GM19397 (cell line): ENCODE measurements around the gene FOXI1.

Source experiments
- ATAC-seq: cut with Tn5 transposase; IDR thresholded peaks from one replicate; pipeline ENCODE4 v1.9.1; 2021; ENCODE audit warnings: mild to moderate bottlenecking, moderate library complexity; ENCODE audit not compliant: unreplicated experiment

The FOXI1 gene

GRCh38 chr5:170148430-170149205 is 42.9 kb downstream of the FOXI1 start:
- no peak for ATAC-seq

- no peak for ATAC-seq
Measured at GRCh38 chr5:170149206-170149515, 43.5 kb downstream of the FOXI1 start.

DNA sequence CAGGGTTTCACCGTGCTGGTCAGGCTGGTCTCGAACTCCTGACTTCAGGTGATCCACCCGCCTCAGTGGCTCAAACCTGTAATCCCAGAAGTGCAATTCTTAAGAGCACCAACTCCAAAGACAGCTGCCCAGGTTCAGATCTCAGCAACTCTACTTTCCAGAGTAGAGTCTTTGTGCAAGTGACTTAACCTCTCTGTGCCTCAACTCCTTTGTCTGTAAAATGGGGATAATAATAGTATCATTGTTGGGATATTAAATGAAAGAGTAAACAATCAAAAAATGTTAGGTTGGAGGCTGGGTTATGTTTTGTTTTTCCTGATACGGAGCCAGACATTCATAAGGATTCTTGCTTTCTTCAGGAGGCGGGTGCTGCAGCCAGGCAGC is 45.0 kb downstream of the FOXI1 start:
- ATAC-seq: no peak

DNA sequence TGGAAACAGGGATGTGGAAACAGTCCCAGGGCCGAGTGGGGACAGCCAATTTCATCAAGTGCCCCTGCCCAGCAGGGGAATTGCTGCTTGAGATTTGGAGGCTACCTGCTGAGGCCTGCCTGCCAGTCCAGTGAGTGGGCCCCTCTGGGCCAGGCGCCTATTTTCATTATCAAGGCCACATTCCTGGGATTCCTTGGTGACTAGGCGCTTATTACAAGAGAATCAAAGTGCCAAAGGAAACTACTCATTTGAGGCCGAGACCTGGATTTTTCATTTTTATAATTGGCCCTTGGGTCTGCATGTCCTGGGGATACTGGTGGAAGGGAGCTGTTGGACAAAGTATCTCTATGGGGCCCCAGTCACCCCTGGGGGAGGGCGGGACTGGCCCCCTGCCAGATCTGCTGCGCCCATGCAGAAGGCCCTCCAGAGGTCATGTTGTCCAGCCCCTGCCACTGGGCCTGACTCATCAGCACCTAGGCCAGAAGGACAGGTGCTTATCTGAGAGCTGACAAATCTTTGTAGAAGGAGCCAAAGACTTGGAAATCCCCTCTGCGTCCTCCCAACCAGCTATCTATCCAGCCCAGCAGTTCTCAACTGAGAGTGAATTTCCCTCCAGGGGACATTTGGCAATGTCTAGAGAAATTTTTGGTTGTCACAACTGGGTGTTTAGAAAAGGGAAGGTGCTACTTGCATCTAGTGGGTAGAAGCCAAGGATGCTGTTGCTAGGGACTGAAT is 45.6 kb downstream of the FOXI1 start:
- no peak for ATAC-seq

DNA sequence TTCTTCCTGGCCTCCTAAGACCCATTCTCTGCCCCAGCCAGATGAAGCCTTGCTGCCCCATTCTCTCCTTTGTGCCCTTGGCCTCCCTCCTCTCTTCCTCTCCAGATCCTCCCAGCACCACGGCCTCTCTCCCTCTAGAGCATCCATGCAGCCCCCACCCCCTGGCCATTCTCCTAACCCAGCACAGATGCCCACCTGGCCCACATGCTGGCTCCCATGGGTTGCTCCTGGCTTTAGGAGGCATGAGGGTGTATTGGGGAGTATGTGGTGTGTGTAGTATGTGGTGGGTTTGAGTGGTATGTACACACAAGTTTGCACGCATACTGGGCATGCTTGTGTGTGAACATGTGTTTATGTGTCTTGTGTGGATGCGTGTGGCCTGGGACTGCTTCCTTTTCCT is 47.1 kb downstream of the FOXI1 start:
- ATAC-seq: no peak

GRCh38 chr5:170154297-170154696 is 48.6 kb downstream of the FOXI1 start:
- ATAC-seq: peak; percentile 12

DNA sequence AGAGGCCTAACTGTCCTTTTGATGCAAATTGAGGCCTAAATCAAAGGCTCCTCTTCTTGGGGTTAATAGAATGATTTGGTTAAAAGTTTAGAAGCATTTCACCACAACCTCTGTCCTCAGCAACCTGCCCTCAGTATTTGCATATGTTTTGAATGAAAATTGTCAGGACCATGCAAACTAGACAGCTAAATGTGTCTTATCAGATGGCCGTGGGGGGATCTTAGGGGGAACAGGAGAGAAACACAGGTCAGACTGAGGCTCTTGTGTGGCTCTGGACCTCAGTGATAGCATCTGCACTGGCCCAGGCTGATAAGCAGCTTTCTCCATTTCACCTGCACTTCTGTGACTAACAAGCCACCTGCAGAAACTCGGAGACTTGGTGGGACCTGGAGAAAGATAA is 49.0 kb downstream of the FOXI1 start:
- peak; percentile 46 for ATAC-seq

GRCh38 chr5:170155771-170156170 is 50.1 kb downstream of the FOXI1 start:
- no peak for ATAC-seq

DNA sequence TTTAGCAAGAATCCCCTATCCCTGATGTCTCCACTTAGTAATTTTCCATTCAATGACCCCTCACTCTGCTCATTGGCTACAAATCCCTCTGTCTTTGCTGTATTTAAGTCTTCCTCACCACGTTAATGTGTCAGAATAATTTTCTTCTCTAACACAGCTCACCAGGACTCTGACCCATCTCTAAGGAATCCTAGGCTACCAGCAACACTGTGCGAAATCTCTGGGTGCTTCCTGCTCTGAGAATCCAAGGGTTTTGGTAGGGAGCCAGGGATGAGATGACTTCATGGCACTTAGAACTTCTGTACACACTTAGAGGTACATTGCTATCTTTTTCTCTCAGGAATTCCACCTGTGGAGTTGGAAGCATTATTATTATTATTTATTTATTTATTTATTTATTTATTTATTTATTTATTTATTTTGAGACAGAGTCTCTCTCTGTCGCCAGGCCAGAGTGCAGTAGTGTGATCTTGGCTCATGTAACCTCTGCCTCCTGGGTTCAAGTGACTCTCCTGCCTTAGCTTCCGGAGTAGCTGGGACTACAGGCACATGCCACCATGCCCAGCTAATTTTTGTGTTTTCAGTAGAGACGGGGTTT is 53.5 kb downstream of the FOXI1 start:
- ATAC-seq: no peak
